ENCODE results near the gene NUDT12.

The NUDT12 gene

DNA sequence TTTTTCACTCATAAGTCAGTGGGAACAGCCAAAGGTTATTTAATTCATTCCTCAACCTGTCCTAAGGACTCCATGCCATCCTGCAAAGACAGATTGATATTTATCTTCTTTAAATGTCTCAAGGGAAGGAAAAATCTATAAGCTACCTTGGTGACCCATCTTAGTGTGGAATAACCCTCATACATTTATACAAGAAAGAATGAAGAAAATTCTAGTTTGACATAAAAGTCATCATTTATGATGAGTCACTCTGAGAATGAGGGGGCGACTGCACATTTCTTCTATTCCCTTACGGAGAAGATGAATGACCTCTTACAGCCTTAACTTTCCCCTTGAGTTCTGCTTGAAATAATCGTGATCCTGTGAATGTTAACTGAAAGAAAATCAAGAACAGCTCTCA, 26.8 kb upstream of the NUDT12 start:
- Histone ChIP-seq H3K9me3 (ENCODE audit: control insufficient read depth, insufficient read depth, low read depth, low read length) (no peaks in the 10 kb centered on the region), H3K36me3 (ENCODE audit: control insufficient read depth in 2 of 2, insufficient read depth in 1 of 2, low read length in 2 of 2) (no peaks in the 10 kb centered on the region), H3K4me3 (ENCODE audit: low read depth, low read length) (no peak overlapping the region), H3K27ac (ENCODE audit: extremely low read depth, low read depth, low read length) (no peak overlapping the region), H3K4me1 (ENCODE audit: control insufficient read depth, insufficient read depth, low read length) (no peaks in the 10 kb centered on the region)
- CTCF ChIA-PET = interaction anchor here (0.5 to 8.8 kb wide), 5 partner anchors 14 to 1716 kb away, joined by 3 to 112 read pairs (median 4); no protein-coding TSS in a partner anchor
- no peak for TF ChIP-seq IKZF3 (tag by site-specific recombination; IDR thresholded peaks at IDR 0.05)
- TF ChIP-seq, protein P1, sequence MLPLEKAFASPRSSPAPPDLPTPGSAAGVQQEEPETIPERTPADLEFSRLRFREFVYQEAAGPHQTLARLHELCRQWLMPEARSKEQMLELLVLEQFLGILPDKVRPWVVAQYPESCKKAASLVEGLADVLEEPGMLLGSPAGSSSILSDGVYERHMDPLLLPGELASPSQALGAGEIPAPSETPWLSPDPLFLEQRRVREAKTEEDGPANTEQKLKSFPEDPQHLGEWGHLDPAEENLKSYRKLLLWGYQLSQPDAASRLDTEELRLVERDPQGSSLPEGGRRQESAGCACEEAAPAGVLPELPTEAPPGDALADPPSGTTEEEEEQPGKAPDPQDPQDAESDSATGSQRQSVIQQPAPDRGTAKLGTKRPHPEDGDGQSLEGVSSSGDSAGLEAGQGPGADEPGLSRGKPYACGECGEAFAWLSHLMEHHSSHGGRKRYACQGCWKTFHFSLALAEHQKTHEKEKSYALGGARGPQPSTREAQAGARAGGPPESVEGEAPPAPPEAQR (tag by site-specific recombination; IDR thresholded peaks at IDR 0.05) = no peak
- TF ChIP-seq ZNF16 (tag by site-specific recombination; IDR thresholded peaks at IDR 0.05; ENCODE audit: low read depth) = no peak
- no peak for TF ChIP-seq ZNF701 (tag by site-specific recombination; IDR thresholded peaks at IDR 0.05)
- no peak for TF ChIP-seq ZIC2 (tag by site-specific recombination; IDR thresholded peaks at IDR 0.05)
- no peak for TF ChIP-seq ZNF837 (tag by site-specific recombination; IDR thresholded peaks at IDR 0.05)
- no peak for TF ChIP-seq ZNF214 (tag by site-specific recombination; IDR thresholded peaks at IDR 0.05; ENCODE audit: borderline replicate concordance)
- TF ChIP-seq ZNF521 (tag by site-specific recombination; IDR thresholded peaks at IDR 0.05) = no peak
- TF ChIP-seq ZNF544 (tag by site-specific recombination; IDR thresholded peaks at IDR 0.05) = no peak
- no peak for TF ChIP-seq ZNF184 (tag by site-specific recombination; IDR thresholded peaks at IDR 0.05)
- no peak for TF ChIP-seq ZNF266 (tag by site-specific recombination; IDR thresholded peaks at IDR 0.05; ENCODE audit: low read depth)
- TF ChIP-seq, protein P2, sequence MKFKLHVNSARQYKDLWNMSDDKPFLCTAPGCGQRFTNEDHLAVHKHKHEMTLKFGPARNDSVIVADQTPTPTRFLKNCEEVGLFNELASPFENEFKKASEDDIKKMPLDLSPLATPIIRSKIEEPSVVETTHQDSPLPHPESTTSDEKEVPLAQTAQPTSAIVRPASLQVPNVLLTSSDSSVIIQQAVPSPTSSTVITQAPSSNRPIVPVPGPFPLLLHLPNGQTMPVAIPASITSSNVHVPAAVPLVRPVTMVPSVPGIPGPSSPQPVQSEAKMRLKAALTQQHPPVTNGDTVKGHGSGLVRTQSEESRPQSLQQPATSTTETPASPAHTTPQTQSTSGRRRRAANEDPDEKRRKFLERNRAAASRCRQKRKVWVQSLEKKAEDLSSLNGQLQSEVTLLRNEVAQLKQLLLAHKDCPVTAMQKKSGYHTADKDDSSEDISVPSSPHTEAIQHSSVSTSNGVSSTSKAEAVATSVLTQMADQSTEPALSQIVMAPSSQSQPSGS (tag by site-specific recombination; IDR thresholded peaks at IDR 0.05; ENCODE audit: low read depth) = no peak
- no peak for TF ChIP-seq ZNF112 (tag by site-specific recombination; IDR thresholded peaks at IDR 0.05)
- no peak for TF ChIP-seq GLI4 (tag by site-specific recombination; IDR thresholded peaks at IDR 0.05)
- TF ChIP-seq ZNF433 (tag by site-specific recombination; IDR thresholded peaks at IDR 0.05; ENCODE audit: low read depth) = no peak
- no peak for TF ChIP-seq ZNF792 (tag by site-specific recombination; IDR thresholded peaks at IDR 0.05)
- no peak for TF ChIP-seq ZNF157 (tag by site-specific recombination; IDR thresholded peaks at IDR 0.05)
- POLR2A ChIA-PET = no interaction called here

DNA sequence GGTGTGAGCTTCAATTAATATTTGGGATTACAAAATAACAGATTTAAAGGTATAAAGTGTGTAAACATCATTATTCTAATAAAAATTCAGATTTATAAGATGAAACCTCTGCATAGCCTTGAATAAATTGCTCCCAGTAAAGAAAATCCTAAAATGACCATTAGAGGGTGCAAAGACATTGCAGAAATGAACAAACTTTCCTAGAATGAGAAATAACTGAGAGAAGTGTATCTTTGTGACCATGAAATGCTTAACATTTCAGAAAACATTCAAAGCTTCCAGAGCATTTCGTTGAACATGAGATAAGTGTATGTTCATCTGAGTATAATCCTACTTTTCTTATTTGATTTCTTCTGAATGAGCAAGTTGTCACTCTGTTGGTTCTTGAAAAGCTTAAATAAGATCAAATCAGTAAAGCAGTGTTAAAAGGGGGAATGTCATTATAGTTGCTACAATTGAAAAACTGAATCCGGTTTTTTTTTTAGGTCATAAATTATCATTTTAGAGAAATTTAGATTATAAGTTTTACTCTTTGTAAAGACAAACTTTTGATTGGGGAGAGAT, 24.7 kb upstream of the NUDT12 start:
- H3K36me3 ChIP-seq (ENCODE audit: control insufficient read depth in 2 of 2, insufficient read depth in 1 of 2, low read length in 2 of 2) = no peaks in the 10 kb centered on the region
- TF ChIP-seq ZNF133 (tag by site-specific recombination; IDR thresholded peaks at IDR 0.05) (no peak), MYNN (tag by site-specific recombination; IDR thresholded peaks at IDR 0.05; ENCODE audit: borderline replicate concordance) (no peak), ZBTB20 (tag by site-specific recombination; IDR thresholded peaks at IDR 0.05) (no peak), ZNF776 (tag by site-specific recombination; IDR thresholded peaks at IDR 0.05; ENCODE audit: borderline replicate concordance) (no peak), ZNF654 (tag by site-specific recombination; IDR thresholded peaks at IDR 0.05; ENCODE audit: low read depth) (peak; percentile 64), ZBTB8A (tag by site-specific recombination; IDR thresholded peaks at IDR 0.05) (no peak), ZNF837 (tag by site-specific recombination; IDR thresholded peaks at IDR 0.05) (no peak)
- TF ChIP-seq, protein P3, sequence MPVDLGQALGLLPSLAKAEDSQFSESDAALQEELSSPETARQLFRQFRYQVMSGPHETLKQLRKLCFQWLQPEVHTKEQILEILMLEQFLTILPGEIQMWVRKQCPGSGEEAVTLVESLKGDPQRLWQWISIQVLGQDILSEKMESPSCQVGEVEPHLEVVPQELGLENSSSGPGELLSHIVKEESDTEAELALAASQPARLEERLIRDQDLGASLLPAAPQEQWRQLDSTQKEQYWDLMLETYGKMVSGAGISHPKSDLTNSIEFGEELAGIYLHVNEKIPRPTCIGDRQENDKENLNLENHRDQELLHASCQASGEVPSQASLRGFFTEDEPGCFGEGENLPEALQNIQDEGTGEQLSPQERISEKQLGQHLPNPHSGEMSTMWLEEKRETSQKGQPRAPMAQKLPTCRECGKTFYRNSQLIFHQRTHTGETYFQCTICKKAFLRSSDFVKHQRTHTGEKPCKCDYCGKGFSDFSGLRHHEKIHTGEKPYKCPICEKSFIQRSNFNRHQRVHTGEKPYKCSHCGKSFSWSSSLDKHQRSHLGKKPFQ (tag by site-specific recombination; IDR thresholded peaks at IDR 0.05) = no peak
- no peak overlapping the region for H3K4me3 ChIP-seq (ENCODE audit: low read depth, low read length)
- POLR2A ChIA-PET = no interaction called here
- CTCF ChIA-PET = interaction anchor here (0.6 to 8.8 kb wide), 12 partner anchors 10 to 889 kb away, joined by 3 to 112 read pairs (median 4); no protein-coding TSS in a partner anchor
- H3K27ac ChIP-seq (ENCODE audit: extremely low read depth, low read depth, low read length) = no peak overlapping the region
- no peaks in the 10 kb centered on the region for H3K9me3 ChIP-seq (ENCODE audit: control insufficient read depth, insufficient read depth, low read depth, low read length)
- no peaks in the 10 kb centered on the region for H3K4me1 ChIP-seq (ENCODE audit: control insufficient read depth, insufficient read depth, low read length)
